BLaER1 treated with 17β-estradiol and CSF1 and Interleukin-3, amounts not matched to agents 10 nM and 100 nM (cell line): Measurements from ENCODE around the gene TFEB.

ENCODE experiments used
- H3K27ac ChIP-seq, 11 experiments: shearing (Covaris generic); formaldehyde crosslinking; 2 replicates each; pipeline ENCODE4 v1.8.1; 2022
- H3K27me3 ChIP-seq, 11 experiments: shearing (Covaris generic); formaldehyde crosslinking; 2 replicates each; pipeline ENCODE4 v1.8.1; 2022
- H3K36me3 ChIP-seq, 11 experiments: shearing (Covaris generic); formaldehyde crosslinking; 2 replicates each; pipeline ENCODE4 v1.8.1; 2022
- H3K4me1 ChIP-seq, 10 experiments: shearing (Covaris generic); formaldehyde crosslinking; 2 replicates each; pipeline ENCODE4 v1.8.1; 2022
- H3K4me2 ChIP-seq, 11 experiments: shearing (Covaris generic); formaldehyde crosslinking; 2 replicates each; pipeline ENCODE4 v1.8.1; 2022
- H3K4me3 ChIP-seq, 10 experiments: shearing (Covaris generic); formaldehyde crosslinking; 2 replicates each; pipeline ENCODE4 v1.8.1; 2022
- H3K9ac ChIP-seq, 11 experiments: shearing (Covaris generic); formaldehyde crosslinking; 2 replicates each; pipeline ENCODE4 v1.8.1; 2022
- H3K9me3 ChIP-seq, 11 experiments: shearing (Covaris generic); formaldehyde crosslinking; replicated peaks in 1 of 11; 2 replicates each; pipeline ENCODE4 v1.8.1; 2022
- H4K20me1 ChIP-seq, 11 experiments: shearing (Covaris generic); formaldehyde crosslinking; 2 replicates each; pipeline ENCODE4 v1.8.1; 2022
- Cebpa-rat ChIP-seq, 11 experiments: shearing (Covaris generic); IDR thresholded peaks; 2 replicates each; pipeline ENCODE4 v1.8.1; 2022

Gene TFEB

GRCh38 chr6:41678511-41679084, 56.8 kb downstream of the TFEB start:
- H3K4me2 ChIP-seq, result no peak overlapping the region
- H3K4me3 ChIP-seq, result no peak overlapping the region
- H3K27me3 ChIP-seq, result no peaks in the 10 kb centered on the region
- H3K9me3 ChIP-seq, result no peaks in the 10 kb centered on the region
- H4K20me1 ChIP-seq, result peaks cover 0 to 37% (median 0%) of the 10 kb centered on the region in 11 experiments; a peak in 11 of 22 replicates
- no peak overlapping the region for H3K27ac ChIP-seq
- no peaks in the 10 kb centered on the region for H3K36me3 ChIP-seq
- H3K9ac ChIP-seq, result no peak overlapping the region
- no peak for TF ChIP-seq Cebpa-rat (IDR thresholded peaks at IDR 0.05)
- H3K4me1 ChIP-seq, result peaks cover 17 to 49% (median 27%) of the 10 kb centered on the region in 10 experiments

GRCh38 chr6:41677124-41677921, 58.1 kb downstream of the TFEB start:
- Histone ChIP-seq H3K4me1 (peaks cover 4 to 49% (median 27%) of the 10 kb centered on the region in 10 experiments), H3K4me3 (no peak overlapping the region), H3K27me3 (no peaks in the 10 kb centered on the region), H3K4me2 (no peak overlapping the region), H3K9ac (no peak overlapping the region), H3K27ac (no peak overlapping the region), H4K20me1 (peaks cover 0 to 24% (median 0%) of the 10 kb centered on the region in 11 experiments; a peak in 2 of 22 replicates), H3K36me3 (no peaks in the 10 kb centered on the region), H3K9me3 (no peaks in the 10 kb centered on the region)
- no peak for TF ChIP-seq Cebpa-rat (IDR thresholded peaks at IDR 0.05)

GRCh38 chr6:41676431-41676830, 59.0 kb downstream of the TFEB start:
- H3K9ac ChIP-seq, result no peak overlapping the region
- peaks cover 3 to 51% (median 30%) of the 10 kb centered on the region in 10 experiments for H3K4me1 ChIP-seq
- H3K27ac ChIP-seq, result no peak overlapping the region
- no peaks in the 10 kb centered on the region for H3K9me3 ChIP-seq
- H4K20me1 ChIP-seq, result peaks cover 0 to 23% (median 0%) of the 10 kb centered on the region in 11 experiments; a peak in 1 of 22 replicates
- no peak for TF ChIP-seq Cebpa-rat (IDR thresholded peaks at IDR 0.05)
- H3K4me2 ChIP-seq, result no peak overlapping the region; a peak in 1 of 22 replicates
- H3K36me3 ChIP-seq, result no peaks in the 10 kb centered on the region
- no peak overlapping the region for H3K4me3 ChIP-seq
- H3K27me3 ChIP-seq, result no peaks in the 10 kb centered on the region

- Histone ChIP-seq H3K4me2 (no peak overlapping the region; a peak in 1 of 22 replicates), H3K9me3 (no peaks in the 10 kb centered on the region), H3K36me3 (no peaks in the 10 kb centered on the region), H4K20me1 (peaks cover 0 to 21% (median 0%) of the 10 kb centered on the region in 11 experiments; a peak in 1 of 22 replicates), H3K27me3 (no peaks in the 10 kb centered on the region), H3K4me1 (peaks cover 8 to 56% (median 34%) of the 10 kb centered on the region in 10 experiments), H3K27ac (no peak overlapping the region), H3K4me3 (no peak overlapping the region), H3K9ac (no peak overlapping the region)
- TF ChIP-seq Cebpa-rat (IDR thresholded peaks at IDR 0.05), result no peak
Measured at GRCh38 chr6:41675992-41676391, 59.4 kb downstream of the TFEB start.

GRCh38 chr6:41675176-41675775, 60.1 kb downstream of the TFEB start:
- no peak overlapping the region; a peak in 1 of 22 replicates for H3K9ac ChIP-seq
- no peak overlapping the region for H3K4me3 ChIP-seq
- peaks cover 8 to 56% (median 36%) of the 10 kb centered on the region in 10 experiments for H3K4me1 ChIP-seq
- H3K9me3 ChIP-seq, result 0 out of 22 replicates have a peak, but pooled peaks cover 0 to under 1% (median 0%) of the 10 kb centered on the region in 11 experiments
- peaks cover 0 to 14% (median 0%) of the 10 kb centered on the region in 11 experiments; a peak in 1 of 22 replicates for H4K20me1 ChIP-seq
- no peak for TF ChIP-seq Cebpa-rat (IDR thresholded peaks at IDR 0.05)
- no peaks in the 10 kb centered on the region for H3K27me3 ChIP-seq
- H3K36me3 ChIP-seq, result no peaks in the 10 kb centered on the region
- H3K4me2 ChIP-seq, result peak overlapping the region in 1 of 11 experiments; percentile 22; a peak in 1 of 22 replicates
- H3K27ac ChIP-seq, result no peak overlapping the region

- Histone ChIP-seq H3K36me3 (no peaks in the 10 kb centered on the region), H3K27me3 (no peaks in the 10 kb centered on the region), H3K4me3 (no peak overlapping the region), H3K4me2 (peak overlapping the region in 4 of 11 experiments; percentile 70 to 80 (median 78); a peak in 6 of 22 replicates), H3K9ac (no peak overlapping the region), H3K27ac (no peak overlapping the region), H4K20me1 (peaks cover 0 to 6% (median 0%) of the 10 kb centered on the region in 11 experiments; a peak in 1 of 22 replicates), H3K9me3 (peaks cover 0 to 9% (median under 1%) of the 10 kb centered on the region in 11 experiments; a peak in 8 of 22 replicates), H3K4me1 (peaks cover 8 to 56% (median 36%) of the 10 kb centered on the region in 10 experiments)
- no peak for TF ChIP-seq Cebpa-rat (IDR thresholded peaks at IDR 0.05)
Measured at GRCh38 chr6:41674231-41675000, 61.0 kb downstream of the TFEB start.

- H4K20me1 ChIP-seq, result no peaks in the 10 kb centered on the region
- no peak overlapping the region for H3K4me3 ChIP-seq
- no peaks in the 10 kb centered on the region for H3K27me3 ChIP-seq
- H3K9me3 ChIP-seq, result peaks cover 0 to 16% (median 7%) of the 10 kb centered on the region in 11 experiments; a peak in 16 of 22 replicates
- no peak overlapping the region for H3K9ac ChIP-seq
- H3K4me2 ChIP-seq, result peak overlapping the region in 9 of 11 experiments; percentile 49 to 80 (median 61); a peak in 16 of 22 replicates
- no peak for TF ChIP-seq Cebpa-rat (IDR thresholded peaks at IDR 0.05)
- peaks cover 8 to 58% (median 37%) of the 10 kb centered on the region in 10 experiments for H3K4me1 ChIP-seq
- no peaks in the 10 kb centered on the region for H3K36me3 ChIP-seq
- no peak overlapping the region for H3K27ac ChIP-seq
Measured at GRCh38 chr6:41673704-41674000, 61.8 kb downstream of the TFEB start.

- TF ChIP-seq Cebpa-rat (IDR thresholded peaks at IDR 0.05), result no peak
- Histone ChIP-seq H3K9me3 (peaks cover 0 to 16% (median 7%) of the 10 kb centered on the region in 11 experiments; a peak in 16 of 22 replicates), H3K4me2 (peak overlapping the region in 9 of 11 experiments; percentile 49 to 80 (median 61); a peak in 18 of 22 replicates), H3K36me3 (no peaks in the 10 kb centered on the region), H3K27ac (no peak overlapping the region), H3K4me3 (no peak overlapping the region), H3K4me1 (peaks cover 8 to 64% (median 43%) of the 10 kb centered on the region in 10 experiments), H3K9ac (no peak overlapping the region), H3K27me3 (no peaks in the 10 kb centered on the region), H4K20me1 (no peaks in the 10 kb centered on the region)
Measured at GRCh38 chr6:41672816-41673703, 62.3 kb downstream of the TFEB start.
